Measurements from ENCODE around the gene FBXL7. TPM values are rescaled to one million over a fixed set of nuclear protein-coding genes. Genes with fewer than 3 reads are reported as not detected.

FBXL7 gene
- total and polyA plus RNA-seq, 4 donors = 0.24 to 1.4 (median 1.2) TPM

- no peak for TF ChIP-seq REST (IDR thresholded peaks at IDR 0.05)
- TF ChIP-seq TAF1 (conservative IDR thresholded peaks at IDR 0.05) = no peak
- no peak for TF ChIP-seq NR2F2 (IDR thresholded peaks at IDR 0.05)
Measured at GRCh38 chr5:15762668-15763067, 262.7 kb downstream of the FBXL7 start (continued).

- no peak for DNase-seq (ENCODE audit: low spot score)
- no peaks in the 10 kb centered on the region for H3K27me3 ChIP-seq (ENCODE audit: control insufficient read depth in 4 of 4, insufficient read depth in 4 of 4, low read length in 3 of 4)
- H3K4me1 ChIP-seq (ENCODE audit: control insufficient read depth in 4 of 4, insufficient read depth in 4 of 4, low read length in 3 of 4) = no peaks in the 10 kb centered on the region
- H3K9me3 ChIP-seq (ENCODE audit: control insufficient read depth in 4 of 4, low read length in 3 of 4) = no peaks in the 10 kb centered on the region
- no peaks in the 10 kb centered on the region for H3K36me3 ChIP-seq (ENCODE audit: control insufficient read depth in 4 of 4, insufficient read depth in 3 of 4, low read depth in 1 of 4, low read length in 3 of 4)
- no peak overlapping the region for H3K27ac ChIP-seq (ENCODE audit: low read depth in 1 of 2, low read length in 2 of 2)
- no peak overlapping the region for H3K9ac ChIP-seq (ENCODE audit: low read depth in 1 of 2, low read length in 2 of 2)
- TF ChIP-seq GABPA (IDR thresholded peaks at IDR 0.05 in 1 of 2, conservative IDR thresholded peaks at IDR 0.05 in 1 of 2) (no peak), YY1 (IDR thresholded peaks at IDR 0.05) (no peak), HNF4A (conservative IDR thresholded peaks at IDR 0.05) (no peak), FOXA2 (IDR thresholded peaks at IDR 0.05) (no peak), RAD21 (IDR thresholded peaks at IDR 0.05) (no peak)
- no peak overlapping the region for H3K4me3 ChIP-seq (ENCODE audit: low read depth in 1 of 3, low read length in 3 of 3)
Measured at GRCh38 chr5:15763754-15764153, 263.8 kb downstream of the FBXL7 start.

- TF ChIP-seq ZBTB33 (IDR thresholded peaks at IDR 0.05) = no peak
- TF ChIP-seq YY1 (IDR thresholded peaks at IDR 0.05) = no peak
- no peak for TF ChIP-seq ATF3 (IDR thresholded peaks at IDR 0.05)
- TF ChIP-seq RAD21 (IDR thresholded peaks at IDR 0.05) = no peak
- TF ChIP-seq NR2F2 (IDR thresholded peaks at IDR 0.05) = no peak
- no peak for TF ChIP-seq JUND (IDR thresholded peaks at IDR 0.05)
- no peak for TF ChIP-seq FOXA1 (IDR thresholded peaks at IDR 0.05)
- TF ChIP-seq MAX (IDR thresholded peaks at IDR 0.05) = no peak
- no peak for TF ChIP-seq GABPA (IDR thresholded peaks at IDR 0.05 in 1 of 2, conservative IDR thresholded peaks at IDR 0.05 in 1 of 2)
- no peak for TF ChIP-seq HNF4A (conservative IDR thresholded peaks at IDR 0.05)
- TF ChIP-seq CTCF (IDR thresholded peaks at IDR 0.05; ENCODE audit: low read depth, low read length, missing input control) = no peak
- no peak for TF ChIP-seq EGR1 (IDR thresholded peaks at IDR 0.05; ENCODE audit: low read depth in 2 of 2)
- no peak for TF ChIP-seq TAF1 (conservative IDR thresholded peaks at IDR 0.05)
- no peak for TF ChIP-seq HNF4G (IDR thresholded peaks at IDR 0.05)
- TF ChIP-seq SP1 (IDR thresholded peaks at IDR 0.05) = no peak
Measured at GRCh38 chr5:15768936-15769335, 269.0 kb downstream of the FBXL7 start.

More at GRCh38 chr5:15768936-15769335, 269.0 kb downstream of the FBXL7 start:
- Histone ChIP-seq H3K27me3 (ENCODE audit: control insufficient read depth in 4 of 4, insufficient read depth in 4 of 4, low read length in 3 of 4) (no peaks in the 10 kb centered on the region), H3K27ac (ENCODE audit: low read depth in 1 of 2, low read length in 2 of 2) (no peak overlapping the region), H3K9ac (ENCODE audit: low read depth in 1 of 2, low read length in 2 of 2) (no peak overlapping the region), H3K4me1 (ENCODE audit: control insufficient read depth in 4 of 4, insufficient read depth in 4 of 4, low read length in 3 of 4) (no peaks in the 10 kb centered on the region), H3K9me3 (ENCODE audit: control insufficient read depth in 4 of 4, low read length in 3 of 4) (no peaks in the 10 kb centered on the region), H3K4me3 (ENCODE audit: low read depth in 1 of 3, low read length in 3 of 3) (no peak overlapping the region), H3K36me3 (ENCODE audit: control insufficient read depth in 4 of 4, insufficient read depth in 3 of 4, low read depth in 1 of 4, low read length in 3 of 4) (no peaks in the 10 kb centered on the region)
- WGBS = 91% methylated on average over 3 of the region's 3 CpGs
- no peak for DNase-seq (ENCODE audit: low spot score)

Data from liver (tissue), 9 donors.